GM19035 (cell line): ENCODE data around the gene PCBP3.
"Not testable (repeated sequence)": the region's sequence is repeated elsewhere in the genome, so short reads cannot be mapped to it uniquely, and the experiment has no call there.

ENCODE experiments used
- ATAC-seq: cut with Tn5 transposase; IDR thresholded peaks from one replicate; pipeline ENCODE4 v1.9.1; 2021; ENCODE audit not compliant: unreplicated experiment

The PCBP3 gene

GRCh38 chr21:45954921-45955320, 311.4 kb downstream of the PCBP3 start:
- no peak for ATAC-seq

DNA sequence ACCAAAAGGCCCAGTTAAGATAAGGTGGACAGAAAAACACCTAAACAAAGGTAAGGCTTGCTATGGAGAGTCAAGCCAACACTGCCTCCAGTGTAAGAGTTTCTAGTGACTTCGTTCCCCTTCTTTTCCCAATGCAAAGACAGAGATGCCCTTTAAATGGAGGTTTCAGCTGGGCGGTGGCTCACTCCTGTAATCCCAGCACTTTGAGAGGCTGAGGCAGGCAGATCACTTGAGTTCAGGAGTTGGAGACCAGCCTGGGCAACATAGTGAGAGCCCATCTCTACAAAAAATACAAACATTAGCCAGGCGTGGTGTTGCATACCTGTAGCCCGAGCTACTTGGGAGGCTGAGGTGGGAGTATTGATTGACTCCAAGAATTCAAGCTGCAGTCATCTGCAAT, 314.0 kb downstream of the PCBP3 start:
- ATAC-seq, result no peak

GRCh38 chr21:45957981-45958600, 314.6 kb downstream of the PCBP3 start:
- ATAC-seq, result no peak

DNA sequence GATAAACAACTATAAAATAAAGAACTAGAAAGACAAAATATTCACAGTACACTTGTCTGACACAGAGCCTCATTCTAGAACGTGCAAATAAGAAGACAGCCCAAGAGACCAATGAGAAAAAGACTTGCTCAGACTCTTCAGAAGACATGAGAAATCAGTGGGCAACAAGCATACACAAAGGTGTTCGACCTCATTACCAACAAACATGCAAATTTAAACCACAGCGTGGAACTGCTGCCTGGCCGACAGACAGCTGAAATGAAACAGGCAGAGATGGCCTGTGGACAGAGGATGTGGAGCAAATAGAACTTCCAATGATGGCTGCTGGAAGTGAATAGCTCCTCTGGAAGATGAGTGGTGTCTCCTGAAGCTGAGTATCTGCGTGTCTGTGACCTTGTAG, 315.7 kb downstream of the PCBP3 start:
- no peak for ATAC-seq

- ATAC-seq, result no peak
Observed at GRCh38 chr21:45959779-45960390, 316.4 kb downstream of the PCBP3 start.

GRCh38 chr21:45961408-45961807, 317.9 kb downstream of the PCBP3 start:
- ATAC-seq, result not testable (repeated sequence)

GRCh38 chr21:45962531-45963231, 319.2 kb downstream of the PCBP3 start:
- no peak for ATAC-seq

- ATAC-seq, result no peak
Observed at GRCh38 chr21:45963232-45963570, 319.7 kb downstream of the PCBP3 start.

DNA sequence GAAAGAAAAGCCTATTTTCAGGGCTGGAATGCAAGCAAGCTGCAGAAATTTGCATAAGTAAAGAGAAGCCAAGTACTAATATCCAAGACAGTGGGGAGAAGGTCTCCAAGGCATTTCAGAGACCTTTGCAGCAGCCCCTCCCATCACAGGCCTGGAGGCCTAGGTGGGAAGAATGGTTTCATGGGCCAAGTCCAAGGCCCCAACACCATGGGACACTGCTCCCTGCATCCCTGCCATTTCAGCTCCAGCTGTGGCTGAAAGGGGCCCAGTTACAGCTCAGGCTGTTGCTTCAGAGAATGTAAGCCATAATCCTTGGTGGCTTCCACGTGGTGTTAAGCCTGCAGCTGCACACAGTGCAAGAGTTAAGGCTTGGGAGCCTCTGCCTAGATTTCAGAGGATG, 321.1 kb downstream of the PCBP3 start:
- no peak for ATAC-seq

DNA sequence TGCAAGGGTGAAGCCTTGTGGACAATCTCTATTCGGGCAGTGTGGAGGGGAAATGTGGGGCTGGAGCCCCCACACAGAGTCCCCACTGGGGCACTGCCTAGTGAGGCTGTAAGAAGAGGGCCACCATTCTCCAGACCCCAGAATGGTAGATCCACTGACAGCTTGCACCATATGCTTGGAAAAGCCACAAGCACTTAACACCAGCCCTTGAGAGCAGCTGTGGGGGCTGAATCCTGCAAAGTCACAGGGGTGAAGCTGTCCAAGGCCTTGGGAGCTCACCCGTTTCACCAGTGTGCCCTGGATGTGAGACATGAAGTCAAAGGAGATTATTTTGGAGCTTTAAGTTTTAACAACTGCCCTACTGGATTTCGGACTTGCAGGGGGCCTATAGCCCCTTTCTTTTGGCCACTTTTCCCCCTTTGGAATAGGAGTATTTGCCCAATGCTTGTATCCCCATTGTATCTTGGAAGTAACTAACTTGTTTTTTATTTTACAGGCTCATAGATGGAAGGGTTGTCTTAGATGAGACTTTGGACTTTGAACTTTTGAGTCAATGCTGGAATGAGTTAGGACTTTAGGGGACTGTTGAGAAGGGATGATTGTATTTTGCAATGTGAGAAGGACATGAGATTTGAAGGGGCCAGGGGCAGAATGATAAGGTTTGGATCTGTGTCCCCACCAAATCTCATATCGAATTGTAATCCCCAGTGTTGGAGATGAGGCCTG, 321.7 kb downstream of the PCBP3 start:
- ATAC-seq, result no peak

- ATAC-seq, result no peak
Observed at GRCh38 chr21:45966791-45967394, 323.4 kb downstream of the PCBP3 start.

GRCh38 chr21:45969921-45970673, 326.6 kb downstream of the PCBP3 start:
- ATAC-seq, result no peak

DNA sequence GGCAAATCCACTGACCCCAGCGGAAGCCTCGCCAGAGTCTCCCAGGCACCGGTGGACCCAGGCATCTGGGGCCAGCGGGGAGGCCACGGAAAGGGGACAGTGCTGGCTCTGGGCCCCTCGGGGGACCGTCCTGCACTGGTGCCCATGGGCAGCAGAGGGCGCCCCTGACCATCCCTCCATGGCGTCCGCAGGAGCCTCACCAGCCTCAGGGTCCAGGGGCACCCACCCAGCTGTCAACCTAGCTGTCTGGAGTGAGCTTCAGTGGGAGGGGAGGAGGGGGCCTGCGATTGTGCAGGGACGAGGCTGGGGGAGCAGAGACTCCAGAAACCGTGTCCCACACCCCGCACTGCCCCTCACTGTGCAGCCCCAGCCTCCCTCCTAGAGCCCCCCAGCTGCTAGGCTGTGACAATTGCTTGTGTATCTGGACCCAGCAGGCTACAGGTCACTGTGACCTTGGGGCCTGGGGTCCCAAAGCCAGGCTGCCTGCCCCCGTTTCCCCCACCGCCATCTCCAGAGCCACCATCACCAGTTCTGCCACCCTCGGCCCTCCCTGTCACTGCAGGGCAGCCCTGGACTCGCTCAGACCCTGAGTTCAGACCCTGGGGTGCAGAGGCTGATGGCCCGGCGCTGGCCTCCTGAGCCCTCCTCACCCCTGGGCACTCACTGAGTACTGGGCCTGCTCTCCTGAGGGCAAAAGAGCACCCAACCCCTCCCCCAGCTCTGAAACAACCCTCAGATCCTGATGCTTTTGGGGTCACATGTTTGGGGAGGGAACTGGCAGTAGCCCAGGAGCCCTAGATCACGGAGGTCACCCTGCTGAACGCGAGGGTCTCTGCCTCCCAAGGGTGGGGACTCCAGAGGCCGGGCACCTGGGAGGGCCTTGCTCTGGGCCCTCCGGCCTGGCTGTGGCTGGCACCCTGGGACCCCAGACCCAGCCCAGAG, 327.4 kb downstream of the PCBP3 start:
- ATAC-seq, result no peak

GRCh38 chr21:45971616-45972352, 328.3 kb downstream of the PCBP3 start:
- ATAC-seq, result no peak

- no peak for ATAC-seq
Observed at GRCh38 chr21:45972353-45972715, 328.8 kb downstream of the PCBP3 start.

- no peak for ATAC-seq
Observed at GRCh38 chr21:45972716-45973474, 329.4 kb downstream of the PCBP3 start.

DNA sequence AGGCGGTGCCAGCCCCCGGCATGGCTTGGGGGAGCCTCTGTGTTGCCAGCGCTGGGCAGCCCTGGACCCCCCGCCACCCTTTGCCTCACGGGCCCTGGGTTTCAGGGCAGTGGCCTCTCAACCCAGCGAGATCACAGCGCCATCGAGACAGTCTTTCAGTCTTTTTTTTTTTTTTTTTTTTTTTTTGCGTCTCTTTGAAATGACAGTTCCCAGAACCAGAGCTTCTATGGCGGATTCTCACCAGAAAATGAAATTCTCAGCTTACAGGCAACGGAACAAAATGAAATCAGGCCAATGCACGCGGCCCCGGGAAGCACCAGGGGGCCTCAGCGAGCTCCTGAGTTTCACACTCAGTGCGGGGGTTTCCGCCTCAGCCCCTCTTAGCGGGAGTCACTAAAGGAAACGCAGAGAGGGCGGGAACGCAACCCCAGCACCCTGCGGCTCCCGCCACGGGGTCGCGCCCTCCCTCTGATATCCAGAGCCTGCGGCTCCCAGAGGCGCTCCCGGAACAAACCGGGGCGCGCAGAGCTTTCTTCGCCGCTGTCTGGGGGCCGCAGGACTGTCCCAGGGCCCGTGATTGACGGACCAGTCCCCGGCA, 330.0 kb downstream of the PCBP3 start:
- ATAC-seq, result no peak
